NCI-H345 (cell line): ENCODE data around the gene HDAC4.

Experiments used
- DNase-seq: peaks from one replicate; lab custom pipeline; 2025; lab: John Stamatoyannopoulos, UW

HDAC4 gene

DNA sequence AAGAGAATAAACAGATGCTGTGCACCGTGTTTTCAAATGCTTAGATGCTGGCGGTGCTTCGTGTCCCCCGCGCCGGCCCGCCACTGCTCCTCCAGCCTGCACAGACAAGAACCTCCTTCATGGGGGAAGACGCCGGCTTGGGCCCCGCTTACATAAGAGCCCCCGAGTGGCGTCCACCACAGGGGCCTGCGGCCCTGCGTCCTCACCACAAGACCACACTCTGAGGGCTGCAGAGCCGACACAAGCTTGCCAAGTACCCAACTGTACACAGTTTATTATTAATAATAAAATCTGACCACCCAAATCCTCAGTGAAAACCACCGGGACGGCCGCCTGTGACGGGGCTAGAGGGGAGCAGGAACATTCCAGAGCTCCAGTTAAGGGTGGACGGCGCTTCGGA lies 232.2 kb downstream of the HDAC4 start:
- DNase-seq, result no peak

DNA sequence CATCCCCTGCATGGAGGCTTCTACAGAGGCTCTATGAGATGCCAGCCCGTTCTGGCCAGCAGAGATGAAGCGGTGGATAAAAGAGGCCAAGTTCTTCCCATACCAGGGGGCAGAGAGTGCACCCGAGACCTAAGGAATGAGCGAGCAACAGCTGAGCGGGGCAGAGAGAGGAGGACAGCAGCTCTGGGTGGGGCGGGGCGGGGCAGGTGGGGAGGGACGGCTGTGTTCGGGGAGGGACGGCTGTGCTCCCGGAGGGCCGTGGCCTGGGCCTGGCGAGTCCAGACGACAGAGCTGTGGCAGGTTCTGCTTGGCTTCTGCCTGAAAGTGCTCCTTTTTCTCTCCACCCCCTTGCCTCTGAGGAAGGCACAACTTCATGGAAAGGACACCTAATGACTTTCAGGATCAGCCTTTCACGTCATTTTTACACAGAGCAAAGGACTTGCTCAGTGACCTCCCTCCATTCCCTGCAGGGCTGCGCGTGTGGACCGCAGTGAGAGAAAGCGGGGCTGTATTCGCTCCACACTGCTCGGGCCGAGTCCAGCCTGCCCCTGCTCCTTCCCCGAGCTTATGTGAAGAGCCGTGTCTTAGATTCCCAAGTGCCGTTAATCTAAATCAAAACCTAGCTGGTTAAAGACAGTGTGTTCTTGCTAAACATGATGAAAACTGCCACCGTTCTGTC lies 232.9 kb downstream of the HDAC4 start:
- DNase-seq, result no peak

DNA sequence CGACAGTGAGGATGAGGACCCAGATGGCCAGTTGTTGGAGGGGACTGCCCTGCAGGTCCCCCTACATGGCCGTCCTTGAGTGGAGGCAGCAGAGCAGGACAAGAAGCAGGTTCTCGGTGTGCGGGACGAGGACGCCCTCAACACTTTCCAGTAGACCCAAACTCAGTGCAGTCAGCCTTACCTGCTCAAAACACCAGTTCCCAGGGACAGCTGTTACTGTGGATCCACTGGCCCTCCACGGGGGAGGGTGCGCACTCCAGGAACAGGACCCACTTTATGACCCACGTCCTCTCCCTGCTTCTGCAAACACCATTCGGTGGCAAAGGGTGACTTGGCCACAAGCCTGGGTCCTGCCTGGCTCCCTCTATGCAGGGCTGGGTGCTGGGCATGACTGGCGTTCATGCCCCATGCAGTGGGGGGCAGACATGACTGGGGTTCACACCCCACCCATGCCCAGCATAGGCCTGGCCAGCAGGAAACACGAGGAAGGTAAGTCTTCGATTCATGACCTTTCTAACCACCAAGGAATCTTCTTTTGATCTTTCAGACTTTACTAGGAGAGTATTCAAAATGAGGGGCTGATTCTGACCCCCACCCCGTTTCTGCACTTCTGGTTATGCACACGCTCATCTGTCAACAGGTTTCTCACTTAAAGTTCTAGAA lies 233.7 kb downstream of the HDAC4 start:
- DNase-seq, result no peak

DNA sequence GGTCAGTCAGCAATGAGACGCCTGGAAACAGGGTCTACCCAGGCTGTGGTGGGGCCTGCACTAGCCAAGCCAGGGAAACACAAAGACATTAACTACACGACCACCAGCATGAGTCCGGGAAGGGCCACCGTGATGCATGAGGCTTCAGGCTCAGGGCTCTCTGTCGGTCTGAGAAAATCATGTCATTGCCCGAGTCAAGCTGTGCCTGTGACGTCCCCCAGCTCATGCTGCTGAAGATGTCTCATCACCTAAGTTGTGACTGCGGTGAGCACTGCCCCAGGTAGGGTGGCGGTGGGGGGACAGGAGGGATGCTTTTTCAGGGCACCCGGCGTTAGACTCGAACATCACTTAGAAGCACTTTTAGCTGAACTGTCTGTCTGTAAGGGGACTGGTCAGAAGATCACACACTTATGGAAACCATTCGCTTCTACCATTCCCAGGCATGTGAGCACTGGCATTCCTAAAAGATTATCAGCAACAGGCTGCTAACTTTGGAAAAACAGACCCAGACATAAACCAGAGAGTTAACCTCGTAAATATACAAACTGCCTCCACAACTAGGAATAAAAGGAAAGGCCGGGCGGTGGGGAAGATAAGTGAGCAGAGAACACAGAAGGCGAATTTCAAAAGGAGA lies 234.5 kb downstream of the HDAC4 start:
- DNase-seq, result no peak

DNA sequence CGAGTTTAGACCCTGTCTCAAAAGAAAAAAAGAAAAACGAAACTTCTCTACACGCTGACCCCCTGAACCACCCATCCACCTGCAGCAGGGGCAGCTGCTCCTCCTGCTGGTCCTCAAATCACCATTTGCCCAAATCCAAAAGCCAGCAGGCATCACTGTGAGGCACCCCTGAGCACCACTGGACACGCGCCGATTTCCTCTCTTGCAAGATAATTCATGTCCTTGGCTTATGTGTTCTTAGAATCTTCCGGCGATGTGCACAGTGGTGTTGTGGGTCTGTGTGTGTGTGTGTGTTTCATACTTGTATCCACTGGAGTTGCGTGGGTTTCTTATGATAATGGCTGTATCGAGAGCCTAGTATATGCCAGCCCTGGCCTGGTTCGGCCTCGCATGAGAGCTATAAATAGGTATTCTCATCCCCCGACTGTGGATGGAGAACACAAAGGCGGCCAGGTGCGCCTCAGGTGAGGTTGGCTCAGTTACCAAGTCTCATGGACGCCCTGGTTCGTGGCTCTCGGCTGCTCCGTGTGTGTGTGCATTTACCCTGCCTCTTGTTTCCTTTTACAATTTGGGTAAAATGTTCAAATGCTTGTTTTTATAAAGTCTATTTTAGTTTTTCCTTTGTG lies 235.5 kb downstream of the HDAC4 start:
- DNase-seq, result no peak

DNA sequence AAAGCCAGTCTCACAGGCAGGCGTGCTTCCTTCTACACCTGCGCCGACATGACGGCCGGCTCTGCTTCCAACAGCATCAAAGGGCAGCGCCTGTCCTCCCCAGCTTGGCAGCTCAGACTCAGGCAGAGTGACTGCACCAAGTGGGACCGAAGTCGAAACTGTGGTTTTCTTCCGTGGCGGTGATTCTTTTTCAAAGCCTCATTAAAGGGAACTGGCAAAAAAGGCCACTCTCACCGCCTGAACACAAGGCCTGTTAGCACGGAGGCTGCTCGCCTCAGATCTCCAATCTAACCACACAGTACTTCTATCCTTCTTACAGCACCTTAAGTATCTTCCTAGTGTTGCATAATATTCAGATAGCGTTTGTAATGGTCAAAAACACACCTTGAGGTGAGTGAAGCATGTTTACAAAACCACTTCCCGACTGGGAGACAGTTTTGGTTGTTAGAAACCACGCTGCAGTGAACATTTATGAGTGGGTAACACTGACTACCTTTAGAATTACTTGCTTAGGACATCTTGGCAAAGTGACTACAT lies 236.4 kb downstream of the HDAC4 start:
- DNase-seq, result no peak

DNA sequence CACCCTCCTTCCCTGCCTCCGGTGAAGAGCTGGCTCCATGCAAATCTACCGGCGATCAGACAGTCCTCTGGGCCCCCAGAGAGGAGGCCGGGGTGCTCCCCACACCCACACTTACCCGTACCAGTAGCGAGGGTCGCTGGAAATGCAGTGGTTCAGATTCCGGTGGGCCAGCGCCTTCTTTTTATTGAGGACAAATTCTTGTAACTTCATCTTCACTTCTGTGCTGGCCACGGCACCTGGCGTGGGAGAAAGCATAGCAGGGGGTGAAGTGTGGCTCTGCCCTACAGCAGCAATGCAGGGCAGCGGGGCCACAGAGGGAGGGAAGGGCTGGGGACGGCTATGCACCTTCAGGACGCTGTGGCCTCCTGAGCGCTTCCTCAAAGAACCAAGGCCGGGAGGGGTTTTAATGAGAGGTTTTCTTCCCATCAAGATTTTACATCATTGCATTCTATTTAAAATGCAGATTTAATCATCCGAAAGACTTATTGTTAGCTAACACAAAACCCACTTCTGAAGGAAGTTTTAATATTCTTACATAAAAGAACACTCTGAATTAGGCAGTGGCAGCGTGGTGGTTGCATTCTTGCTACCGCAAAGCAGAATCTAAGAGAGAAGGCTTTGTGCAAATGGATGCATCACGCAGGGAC lies 237.0 kb downstream of the HDAC4 start:
- no peak for DNase-seq

DNA sequence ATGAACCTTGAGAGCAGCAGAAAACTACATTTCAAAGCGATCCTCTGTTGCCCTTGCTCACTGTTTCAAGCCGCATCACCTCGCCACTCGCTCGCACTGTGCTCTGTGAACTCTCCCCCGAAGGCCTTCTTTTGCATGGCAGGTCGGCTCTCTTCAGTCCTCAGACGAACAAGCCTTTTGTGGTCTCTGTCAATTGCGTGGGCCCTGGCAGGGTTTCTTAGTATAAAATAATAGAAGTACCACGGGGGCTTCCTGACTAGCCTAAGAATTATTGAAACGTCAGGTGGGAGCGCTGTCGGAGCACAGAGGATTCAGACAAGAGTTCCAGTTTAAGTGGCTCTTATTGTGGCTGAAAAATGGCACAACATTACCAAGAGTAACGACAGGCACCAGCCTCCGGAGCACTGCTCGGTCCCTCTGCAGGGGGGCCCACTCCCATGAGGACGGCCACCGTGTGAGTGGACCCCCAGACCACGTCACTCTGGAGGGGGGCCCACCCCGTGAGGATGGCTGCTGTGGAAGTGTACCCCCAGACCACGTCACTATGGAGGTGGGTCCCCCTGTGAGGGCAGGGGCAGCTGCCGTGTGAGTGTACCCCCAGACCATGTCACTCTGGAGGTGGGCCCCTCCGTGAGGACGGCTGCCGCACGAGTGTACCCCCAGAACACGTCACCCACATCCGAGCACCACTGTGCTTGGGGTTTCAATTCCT lies 237.7 kb downstream of the HDAC4 start:
- DNase-seq, result no peak

DNA sequence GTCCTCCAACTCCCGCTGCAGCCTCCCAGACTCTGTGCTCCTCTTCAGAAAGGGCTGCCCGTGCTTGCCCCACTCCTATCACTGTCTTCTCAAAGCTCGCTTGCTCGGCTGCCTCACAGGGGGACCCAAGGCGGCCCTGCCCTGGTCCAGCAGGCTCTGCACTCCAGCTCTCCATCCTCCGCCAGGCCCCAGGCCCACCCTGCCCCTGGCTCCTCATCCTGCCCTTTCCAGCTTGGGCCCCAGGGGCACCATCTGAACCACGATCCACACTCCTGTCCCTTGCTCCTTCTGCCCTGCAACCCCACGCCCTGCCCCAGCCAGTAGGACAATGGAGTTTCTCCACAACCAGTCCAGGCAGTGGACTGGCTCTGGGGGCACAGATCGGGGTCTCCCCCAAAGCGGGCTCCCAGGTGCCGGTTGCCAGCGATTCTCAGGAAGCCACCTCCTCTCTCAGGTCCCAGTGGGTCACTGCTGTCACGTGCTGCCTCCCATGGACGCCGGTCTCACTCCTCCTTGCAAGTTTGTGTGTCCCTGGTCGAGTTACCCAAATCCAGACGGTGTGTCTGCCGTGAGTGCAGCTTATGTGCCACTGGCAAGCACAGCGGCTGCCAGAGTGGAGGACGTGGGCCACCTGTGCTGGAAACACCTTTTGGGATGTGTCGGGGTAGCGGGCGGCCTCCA lies 238.5 kb downstream of the HDAC4 start:
- no peak for DNase-seq

DNA sequence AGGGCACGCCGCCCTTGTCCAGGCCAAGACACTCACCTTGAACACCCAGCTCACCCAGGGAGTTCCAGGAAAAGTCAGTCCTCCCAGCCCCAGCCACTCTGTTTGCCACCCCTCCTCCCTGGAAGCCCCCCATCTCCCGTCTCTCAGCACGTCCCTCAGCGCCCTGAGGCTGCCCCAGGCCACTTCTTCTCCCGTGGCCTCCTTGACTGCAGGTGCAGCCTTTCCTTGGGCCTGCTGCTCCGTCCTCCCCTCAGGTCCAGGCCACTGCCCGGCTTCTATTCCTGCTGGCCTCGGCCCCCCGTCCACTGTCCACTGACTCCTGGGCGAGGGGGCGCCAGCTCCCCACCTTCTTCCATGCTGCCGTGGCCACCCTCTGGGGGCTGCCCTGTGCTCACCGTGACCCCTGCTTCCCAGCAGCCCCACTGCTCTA lies 239.1 kb downstream of the HDAC4 start:
- DNase-seq, result no peak

DNA sequence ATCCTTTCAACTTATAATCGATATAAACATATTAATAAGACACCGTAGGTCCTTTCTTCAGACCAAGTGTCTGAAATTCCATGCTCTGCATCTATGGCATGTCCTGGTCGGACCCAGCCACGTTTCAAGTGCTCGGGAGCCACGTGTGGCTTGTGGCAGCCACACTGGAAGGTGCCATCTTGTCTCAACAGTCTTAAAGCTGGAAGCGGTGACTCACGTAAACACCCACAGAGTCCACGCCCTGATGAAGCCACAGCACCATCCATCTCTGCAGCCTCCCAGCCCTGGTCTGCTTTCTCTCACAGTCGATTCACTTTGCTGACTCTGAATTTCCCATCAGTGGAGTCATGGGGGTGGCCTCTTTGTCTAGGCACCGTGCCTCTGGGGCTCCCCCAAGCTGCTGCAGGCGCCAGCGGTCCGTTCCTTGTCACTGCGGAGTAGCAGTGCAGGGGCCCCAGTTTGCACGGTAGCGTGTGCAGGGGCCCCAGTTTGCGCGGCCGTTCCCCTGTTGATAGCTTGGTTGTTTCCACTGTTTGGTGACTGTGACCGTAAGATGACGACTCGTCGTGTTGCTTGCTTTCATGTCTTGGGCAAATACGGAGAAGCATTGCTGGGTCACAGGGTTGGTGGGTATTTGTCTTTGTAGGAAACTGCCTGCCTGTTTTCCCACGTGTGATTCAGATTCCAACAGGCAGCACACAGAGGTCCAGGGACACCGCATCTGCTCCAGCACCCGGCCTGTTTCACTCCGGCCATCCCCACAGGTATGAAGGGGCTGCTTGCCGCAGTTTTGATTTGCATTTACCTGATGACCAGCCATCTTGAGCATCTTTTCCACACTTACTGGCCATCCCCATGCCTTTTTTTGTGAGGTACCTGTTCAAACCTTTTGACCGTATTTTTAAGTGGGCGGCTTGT lies 240.3 kb downstream of the HDAC4 start:
- no peak for DNase-seq

DNA sequence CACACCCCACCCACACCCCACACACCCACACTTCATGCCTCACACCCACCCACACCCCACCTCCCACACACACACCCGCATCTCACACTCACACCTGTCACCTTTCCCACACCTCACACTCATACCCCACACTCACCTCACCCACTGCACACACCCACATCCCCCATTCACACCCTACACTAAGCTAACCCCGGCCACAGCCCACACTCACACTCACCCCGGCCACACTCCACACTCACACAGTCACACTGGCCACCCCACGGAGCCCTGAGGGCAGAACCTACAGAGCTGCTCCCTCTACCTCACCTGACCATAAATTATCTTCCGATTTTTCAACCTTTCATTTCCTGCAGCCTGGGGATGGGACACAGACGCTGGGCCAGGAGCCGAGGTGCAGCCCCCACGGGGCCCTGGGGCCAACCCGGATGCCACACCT lies 241.3 kb downstream of the HDAC4 start:
- no peak for DNase-seq

DNA sequence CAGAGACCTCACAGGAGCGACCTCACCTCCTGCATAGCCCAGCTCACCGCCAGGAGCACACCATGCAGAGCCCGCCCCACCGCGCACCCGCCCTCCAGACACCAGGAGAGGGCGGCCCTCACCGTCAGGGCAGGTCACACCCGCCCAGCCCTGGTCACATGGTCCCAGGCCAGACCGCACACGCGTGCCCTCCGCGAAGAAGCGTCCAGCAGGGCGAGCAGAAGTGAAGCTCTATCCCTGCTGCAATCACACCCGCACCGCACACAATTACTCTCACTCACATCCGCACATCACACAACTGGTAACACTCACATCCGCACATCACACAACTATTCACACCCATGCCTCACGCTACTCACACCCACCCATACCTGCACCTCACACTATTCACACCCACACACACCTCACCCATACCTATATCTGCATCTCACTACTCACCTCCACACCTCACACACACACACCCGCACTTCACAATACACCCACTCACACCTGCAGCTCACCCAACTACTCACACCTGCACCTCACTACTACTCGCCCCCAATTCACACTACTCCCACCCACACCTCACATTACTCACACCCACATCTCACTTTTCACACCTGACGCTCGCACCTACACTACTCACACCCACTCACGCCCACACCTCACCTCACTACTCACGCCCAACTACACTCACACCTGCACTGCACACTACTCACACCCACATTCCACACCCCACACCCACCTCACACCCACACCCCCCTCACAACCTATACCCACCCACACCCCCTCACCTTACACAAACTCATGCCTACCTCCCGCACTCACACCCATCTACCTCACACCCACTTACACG lies 242.0 kb downstream of the HDAC4 start:
- no peak for DNase-seq

DNA sequence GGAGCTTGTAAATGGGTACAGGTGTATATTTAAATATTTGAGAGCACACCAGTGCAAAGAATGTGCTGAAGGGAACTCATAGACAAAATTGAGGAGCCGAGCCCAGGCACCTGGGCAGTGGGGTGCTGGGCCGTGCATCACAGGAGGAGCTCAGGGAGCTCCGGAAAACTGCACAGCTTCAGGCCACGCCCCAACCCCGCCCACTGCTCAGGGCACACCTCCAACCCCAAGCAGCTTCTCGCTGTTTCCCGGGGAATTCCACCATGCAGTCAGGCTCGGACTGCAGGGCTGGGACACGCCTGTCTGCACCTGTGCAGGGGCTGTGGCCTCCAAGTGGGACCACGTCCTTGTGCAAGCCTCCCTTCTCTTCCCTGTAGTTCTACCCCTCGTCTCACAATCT lies 243.0 kb downstream of the HDAC4 start:
- no peak for DNase-seq

DNA sequence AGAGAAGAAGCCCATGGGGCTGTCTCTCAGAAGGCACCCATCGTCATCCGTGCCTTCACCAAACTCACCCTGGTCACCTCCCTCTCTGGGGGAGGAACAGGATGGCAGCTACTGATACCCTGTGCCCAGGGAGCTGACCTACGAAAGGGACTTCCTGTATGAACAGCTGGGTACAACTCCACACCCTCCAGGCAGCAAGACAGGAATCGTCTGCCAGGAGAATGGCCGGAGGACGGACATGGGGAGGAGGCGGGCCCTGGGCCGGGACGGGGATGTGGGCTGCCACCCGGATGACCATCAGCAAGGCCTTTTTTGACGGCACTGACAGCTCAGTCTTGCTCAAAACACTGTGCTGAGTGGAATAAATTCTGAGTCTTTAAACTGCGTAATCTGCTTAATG lies 243.6 kb downstream of the HDAC4 start:
- no peak for DNase-seq

DNA sequence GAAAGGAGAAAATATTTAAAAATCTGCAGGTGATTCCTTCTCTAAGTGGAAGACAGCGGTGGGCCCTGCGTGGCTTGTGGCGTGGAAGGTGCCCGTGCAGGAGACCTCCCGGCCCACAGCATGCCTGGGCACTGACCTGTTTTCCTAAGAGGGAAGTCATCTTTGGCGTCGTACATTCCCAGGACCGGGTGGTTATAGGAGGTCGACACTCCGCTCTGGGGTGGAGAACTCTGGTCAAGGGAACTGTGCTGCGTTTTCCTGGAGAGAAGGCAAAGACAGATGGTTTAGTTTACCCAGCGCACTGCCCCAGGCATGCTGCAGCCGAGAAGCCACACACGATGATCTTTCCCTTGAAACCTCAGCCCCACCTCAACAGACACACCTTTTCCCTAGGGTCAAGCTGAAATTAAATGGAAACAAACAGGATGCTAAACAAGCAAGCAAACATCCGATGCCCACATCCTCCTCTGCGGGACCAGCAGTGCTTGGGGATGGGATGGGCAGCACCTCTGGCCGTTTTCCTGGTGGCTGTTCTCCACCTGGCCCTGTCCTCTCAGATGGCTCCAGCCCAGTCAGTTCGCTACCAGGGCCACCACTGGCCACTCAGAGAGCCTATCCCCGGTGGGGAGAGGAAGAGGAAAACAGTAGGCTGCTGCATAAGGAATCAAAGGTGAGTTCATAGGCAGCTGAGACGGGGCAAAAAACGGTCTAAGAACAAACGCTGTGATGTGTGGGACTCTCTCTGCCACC lies 244.1 kb downstream of the HDAC4 start:
- no peak for DNase-seq

DNA sequence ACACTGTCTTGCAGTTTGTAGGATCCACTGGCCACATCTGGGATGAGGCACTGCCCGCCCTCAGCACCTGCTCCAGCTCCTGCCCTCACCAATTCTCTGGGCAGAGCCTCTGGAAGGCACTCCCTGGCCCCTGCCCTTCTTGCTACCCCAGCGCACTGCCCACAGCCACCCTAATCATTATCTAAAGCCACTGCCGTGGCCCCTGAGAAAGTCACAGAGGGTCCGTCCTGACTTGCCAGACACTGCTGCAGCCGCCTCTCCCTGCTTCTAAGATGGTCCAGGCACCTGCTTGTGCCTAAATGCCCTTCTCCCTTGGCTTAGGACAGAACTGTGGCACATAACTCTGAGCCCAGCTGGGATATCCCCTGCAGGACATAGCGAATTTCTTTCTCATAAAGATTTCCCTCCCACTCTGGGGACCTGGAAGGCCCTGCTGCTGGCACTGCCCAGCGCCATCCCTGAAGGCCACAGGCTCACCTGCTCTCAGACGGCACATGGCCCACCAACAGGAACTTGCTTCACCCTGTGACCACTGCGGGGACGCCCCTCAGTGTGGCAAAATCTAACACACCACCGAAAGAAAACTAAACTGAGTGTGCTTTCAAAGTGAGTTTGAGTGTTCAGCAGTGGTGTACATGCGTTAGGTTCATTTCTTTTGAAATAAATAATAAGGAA lies 244.9 kb downstream of the HDAC4 start:
- DNase-seq, result no peak
